ENCODE measurements around the gene HOXA6. TPM values are rescaled to one million over a fixed set of nuclear protein-coding genes. Genes with fewer than 3 reads are reported as not detected.

The HOXA6 gene
- polyA plus RNA-seq, 1 experiment: 1.2 TPM

GRCh38 chr7:27119412-27119911 is 28.1 kb downstream of the HOXA6 start:
- CTCF ChIA-PET: interaction anchor here (0.6 to 3.1 kb wide), 6 partner anchors 12 to 265 kb away, joined by 3 to 16 read pairs (median 5); partner anchors contain the start of genes HOXA4 and HOXA5
- H3K27me3 ChIP-seq (ENCODE audit: control insufficient read depth, insufficient read depth, low read length): no peaks in the 10 kb centered on the region
- POLR2A ChIA-PET: interaction anchor here (0.8 to 5.2 kb wide), 6 partner anchors 9 to 32 kb away, joined by 3 to 42 read pairs (median 8); partner anchors contain the start of genes HOXA1, HOXA4 and HOXA5
- peak overlapping the region; percentile 31 for H3K27ac ChIP-seq (ENCODE audit: low read depth, low read length)
- TF ChIP-seq, protein P1, sequence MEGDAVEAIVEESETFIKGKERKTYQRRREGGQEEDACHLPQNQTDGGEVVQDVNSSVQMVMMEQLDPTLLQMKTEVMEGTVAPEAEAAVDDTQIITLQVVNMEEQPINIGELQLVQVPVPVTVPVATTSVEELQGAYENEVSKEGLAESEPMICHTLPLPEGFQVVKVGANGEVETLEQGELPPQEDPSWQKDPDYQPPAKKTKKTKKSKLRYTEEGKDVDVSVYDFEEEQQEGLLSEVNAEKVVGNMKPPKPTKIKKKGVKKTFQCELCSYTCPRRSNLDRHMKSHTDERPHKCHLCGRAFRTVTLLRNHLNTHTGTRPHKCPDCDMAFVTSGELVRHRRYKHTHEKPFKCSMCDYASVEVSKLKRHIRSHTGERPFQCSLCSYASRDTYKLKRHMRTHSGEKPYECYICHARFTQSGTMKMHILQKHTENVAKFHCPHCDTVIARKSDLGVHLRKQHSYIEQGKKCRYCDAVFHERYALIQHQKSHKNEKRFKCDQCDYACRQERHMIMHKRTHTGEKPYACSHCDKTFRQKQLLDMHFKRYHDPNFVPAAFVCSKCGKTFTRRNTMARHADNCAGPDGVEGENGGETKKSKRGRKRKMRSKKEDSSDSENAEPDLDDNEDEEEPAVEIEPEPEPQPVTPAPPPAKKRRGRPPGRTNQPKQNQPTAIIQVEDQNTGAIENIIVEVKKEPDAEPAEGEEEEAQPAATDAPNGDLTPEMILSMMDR (IDR thresholded peaks at IDR 0.05; ENCODE audit: low read depth, low read length): no peak
- DNase-seq (ENCODE audit: low read depth, low spot score): no peak
- no peak overlapping the region for H3K4me3 ChIP-seq (ENCODE audit: low read depth, low read length)
- no peaks in the 10 kb centered on the region for H3K9me3 ChIP-seq (ENCODE audit: control insufficient read depth, insufficient read depth, low read length)

DNA sequence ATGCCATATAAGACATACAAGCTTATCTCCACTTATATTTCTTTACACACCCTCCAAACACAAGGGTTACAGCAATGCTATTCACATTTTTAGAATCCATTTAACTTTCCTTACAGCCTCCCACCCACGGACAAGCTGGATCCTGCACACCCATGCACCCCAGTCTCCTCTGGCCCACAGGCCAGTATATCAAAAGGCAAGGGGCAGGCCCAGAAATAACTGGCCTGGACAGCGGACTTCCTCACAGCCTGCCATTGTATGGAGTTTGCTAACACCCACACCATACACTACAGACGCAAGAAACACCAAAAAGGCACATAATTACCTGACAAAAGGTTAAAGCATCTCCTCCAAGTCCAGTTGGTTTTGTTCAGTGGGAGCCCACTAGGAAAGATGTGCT is 29.0 kb downstream of the HOXA6 start:
- CTCF ChIA-PET: interaction anchor here (0.7 to 1.2 kb wide), 2 partner anchors 14 to 33 kb away, joined by 3 read pairs; no protein-coding TSS in a partner anchor
- DNase-seq (ENCODE audit: low read depth, low spot score): no peak
- H3K27ac ChIP-seq (ENCODE audit: low read depth, low read length): peak overlapping the region; percentile 92
- no peaks in the 10 kb centered on the region for H3K27me3 ChIP-seq (ENCODE audit: control insufficient read depth, insufficient read depth, low read length)
- TF ChIP-seq, protein P1 (IDR thresholded peaks at IDR 0.05; ENCODE audit: low read depth, low read length): no peak
- peak overlapping the region; percentile 84 for H3K4me3 ChIP-seq (ENCODE audit: low read depth, low read length)
- no peaks in the 10 kb centered on the region for H3K9me3 ChIP-seq (ENCODE audit: control insufficient read depth, insufficient read depth, low read length)
- POLR2A ChIA-PET: interaction anchor here (0.6 to 5.2 kb wide), 11 partner anchors 10 to 919 kb away, joined by 3 to 42 read pairs (median 5); partner anchors contain the start of genes HNRNPA2B1, HOXA1 and HOXA5

DNA sequence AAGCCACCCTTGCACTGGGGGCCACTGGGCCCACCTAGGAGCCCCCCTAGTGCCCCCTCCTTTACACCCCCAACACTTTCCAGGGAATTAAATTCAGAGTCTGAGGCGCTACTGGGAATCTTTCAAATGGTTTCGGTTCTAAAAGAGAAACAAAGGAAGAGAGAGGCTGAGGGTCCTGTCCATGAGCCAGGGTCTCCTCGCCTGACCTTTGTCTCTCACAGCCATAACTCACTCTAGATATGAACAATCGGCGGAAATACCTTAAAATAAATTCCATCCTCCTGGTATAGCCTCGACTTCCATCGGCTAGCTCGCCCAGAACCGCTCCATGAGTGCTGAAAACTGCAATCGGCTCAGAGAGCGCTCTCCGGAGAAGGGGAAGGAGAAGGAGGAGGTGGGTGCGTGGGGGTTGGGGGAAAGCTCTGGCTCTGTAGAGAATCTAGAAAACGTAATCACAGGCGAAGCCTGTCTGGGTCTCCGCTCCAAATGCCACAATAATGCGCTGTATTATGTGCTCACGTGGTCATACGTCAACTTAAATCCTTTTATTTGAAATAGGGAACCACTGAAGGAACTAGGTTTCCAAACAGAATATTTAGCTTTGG is 29.6 kb downstream of the HOXA6 start:
- H3K4me3 ChIP-seq (ENCODE audit: low read depth, low read length): peak overlapping the region; percentile 84
- TF ChIP-seq, protein P1 (IDR thresholded peaks at IDR 0.05; ENCODE audit: low read depth, low read length): no peak
- H3K27ac ChIP-seq (ENCODE audit: low read depth, low read length): peak overlapping the region; percentile 92
- ChIA-PET POLR2A (interaction anchor here (0.6 to 5.2 kb wide), 11 partner anchors 10 to 918 kb away, joined by 3 to 42 read pairs (median 5); partner anchors contain the start of genes HNRNPA2B1, HOXA1 and HOXA5), CTCF (interaction anchor here (0.6 to 1.2 kb wide), 4 partner anchors 13 to 261 kb away, joined by 3 to 4 read pairs (median 3); no protein-coding TSS in a partner anchor)
- H3K27me3 ChIP-seq (ENCODE audit: control insufficient read depth, insufficient read depth, low read length): no peaks in the 10 kb centered on the region
- H3K9me3 ChIP-seq (ENCODE audit: control insufficient read depth, insufficient read depth, low read length): no peaks in the 10 kb centered on the region
- DNase-seq (ENCODE audit: low read depth, low spot score): peak; percentile 92

DNA sequence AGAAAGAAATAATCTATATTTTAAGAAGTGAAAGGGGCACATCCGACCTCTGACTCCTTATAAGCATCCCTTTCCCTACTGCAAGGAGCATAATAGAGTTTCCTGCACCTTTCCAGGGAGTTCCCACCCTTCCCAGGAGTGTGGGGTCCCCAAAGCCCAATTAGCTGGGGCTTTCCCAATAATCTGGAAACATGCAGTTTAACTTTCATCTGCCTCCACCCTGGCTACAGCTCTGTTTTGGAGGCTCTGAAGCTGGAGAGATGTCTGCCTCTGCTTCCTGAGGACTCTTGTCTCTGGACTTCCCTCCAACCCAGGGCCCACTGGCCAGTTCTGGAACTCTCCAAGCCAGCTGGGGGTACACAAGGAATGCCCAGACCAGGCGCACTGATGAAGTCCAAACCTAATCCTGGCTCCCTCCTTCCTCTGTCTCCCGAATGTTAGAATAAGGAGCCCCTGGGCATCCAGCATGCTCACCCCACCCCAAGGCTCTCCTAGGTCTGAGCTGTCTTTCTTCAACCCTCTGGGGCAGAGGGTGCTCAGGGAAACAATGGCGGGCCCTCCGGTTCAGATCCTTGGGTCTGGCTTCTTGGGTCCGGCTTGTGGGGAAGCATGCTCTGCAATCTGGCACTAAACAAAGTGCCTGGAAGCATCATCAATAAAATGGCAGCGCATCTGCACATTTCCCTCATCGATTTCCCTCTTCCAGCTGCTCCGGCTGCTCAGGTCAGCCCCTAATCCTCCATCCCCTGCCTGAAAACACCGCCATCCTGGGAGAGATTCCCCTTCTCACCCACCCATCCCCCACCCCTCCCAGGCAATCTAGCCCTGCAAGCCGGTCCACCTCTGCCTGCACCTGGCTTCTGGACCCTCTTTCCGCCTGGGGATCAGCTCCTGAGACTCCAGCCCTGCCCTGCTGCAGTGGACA is 30.4 kb downstream of the HOXA6 start:
- Histone ChIP-seq H3K27ac (ENCODE audit: low read depth, low read length) (peak overlapping the region; percentile 92), H3K4me3 (ENCODE audit: low read depth, low read length) (peak overlapping the region; percentile 84), H3K27me3 (ENCODE audit: control insufficient read depth, insufficient read depth, low read length) (no peaks in the 10 kb centered on the region), H3K9me3 (ENCODE audit: control insufficient read depth, insufficient read depth, low read length) (no peaks in the 10 kb centered on the region)
- TF ChIP-seq, protein P1 (IDR thresholded peaks at IDR 0.05; ENCODE audit: low read depth, low read length): no peak
- ChIA-PET POLR2A (interaction anchor here (1.2 to 5.2 kb wide), 7 partner anchors 9 to 917 kb away, joined by 4 to 42 read pairs (median 5); partner anchors contain the start of genes HNRNPA2B1, HOXA1 and HOXA5), CTCF (interaction anchor here (0.6 to 2.0 kb wide), 9 partner anchors 13 to 436 kb away, joined by 3 to 7 read pairs (median 3); partner anchors contain the start of genes HOXA4 and HOXA5)
- DNase-seq (ENCODE audit: low read depth, low spot score): no peak
